ENCODE data around the gene PLEKHA7.

- TF ChIP-seq EZH2 (IDR thresholded peaks at IDR 0.05; ENCODE audit: insufficient read depth, poor library complexity, severe bottlenecking) (no peak), EZH2phosphoT487 (IDR thresholded peaks at IDR 0.05; ENCODE audit: insufficient read depth, low read depth) (no peak)
These were observed 187.1 kb downstream of the PLEKHA7 start for GRCh38 chr11:16827139-16827538.
